GM23248 (cell line): ENCODE data around the gene CC2D2A. TPM values are rescaled to one million over a fixed set of nuclear protein-coding genes. Genes with fewer than 3 reads are reported as not detected.

Source experiments
- DNase-seq: peaks from one replicate; pipeline ENCODE4 v3.0.0-alpha.2; 2015
- H2AFZ ChIP-seq: fragments of 200-600 bp; sonication (generic); 2 replicates; pipeline ENCODE4 v1.6.1; 2016; ENCODE audit warnings: antibody characterized with exemption
- H3F3A ChIP-seq: fragments of 200-600 bp; sonication (generic); 2 replicates; pipeline ENCODE4 v1.6.1; 2016; ENCODE audit warnings: mild to moderate bottlenecking, antibody characterized with exemption, mixed run types; ENCODE audit not compliant: insufficient read depth
- H3K27ac ChIP-seq: fragments of 200-600 bp; sonication (generic); 2 replicates; pipeline ENCODE4 v1.5.1; 2016; ENCODE audit warnings: mild to moderate bottlenecking
- H3K27me3 ChIP-seq: fragments of 200-600 bp; sonication (generic); replicated peaks from 2 replicates; pipeline ENCODE4 v1.6.1; 2016; ENCODE audit warnings: mild to moderate bottlenecking; ENCODE audit not compliant: insufficient read depth
- H3K36me3 ChIP-seq: fragments of 200-600 bp; sonication (generic); 2 replicates; pipeline ENCODE4 v1.6.1; 2016; ENCODE audit warnings: low read depth, mild to moderate bottlenecking
- H3K4me1 ChIP-seq: fragments of 200-600 bp; sonication (generic); 2 replicates; pipeline ENCODE4 v1.6.1; 2016; ENCODE audit warnings: mild to moderate bottlenecking; ENCODE audit not compliant: insufficient read depth
- H3K4me2 ChIP-seq: fragments of 200-600 bp; sonication (generic); one replicate; pipeline ENCODE4 v1.6.1; 2016; ENCODE audit warnings: mild to moderate bottlenecking; ENCODE audit not compliant: unreplicated experiment
- H3K4me3 ChIP-seq: fragments of 200-600 bp; sonication (generic); 2 replicates; pipeline ENCODE4 v1.5.1; 2016; ENCODE audit warnings: mild to moderate bottlenecking
- H3K79me2 ChIP-seq: fragments of 200-600 bp; sonication (generic); 2 replicates; pipeline ENCODE4 v1.6.1; 2016; ENCODE audit warnings: mild to moderate bottlenecking; ENCODE audit not compliant: insufficient read depth
- H3K9ac ChIP-seq: fragments of 200-600 bp; sonication (generic); 2 replicates; pipeline ENCODE4 v1.6.1; 2016; ENCODE audit warnings: mild to moderate bottlenecking
- H3K9me2 ChIP-seq: fragments of 200-600 bp; sonication (generic); 2 replicates; pipeline ENCODE4 v1.6.1; 2016; ENCODE audit warnings: mixed run types, mild to moderate bottlenecking, moderate library complexity; ENCODE audit not compliant: insufficient read depth
- H3K9me3 ChIP-seq: fragments of 200-600 bp; sonication (generic); one replicate; pipeline ENCODE4 v1.6.1; 2017; ENCODE audit warnings: low read depth
- H4K20me1 ChIP-seq: fragments of 200-600 bp; sonication (generic); 2 replicates; pipeline ENCODE4 v1.6.0; 2016; ENCODE audit not compliant: insufficient read depth
- EZH2 ChIP-seq: fragments of 200-600 bp; sonication (generic); IDR thresholded peaks from 2 replicates; pipeline ENCODE4 v1.6.1; 2018; ENCODE audit warnings: antibody characterized with exemption, mild to moderate bottlenecking; ENCODE audit not compliant: insufficient read depth, poor library complexity, severe bottlenecking
- EZH2phosphoT487 ChIP-seq: fragments of 200-600 bp; sonication (generic); IDR thresholded peaks from 2 replicates; pipeline ENCODE4 v1.6.1; 2018; ENCODE audit warnings: antibody characterized with exemption, moderate library complexity, mild to moderate bottlenecking, low read depth; ENCODE audit not compliant: insufficient read depth
- WGBS, 2 experiments: methylation state at CpG; one replicate each; pipeline ENCODE4 v1.1.6; 2015 to 2017; ENCODE audit warnings: low lambda C conversion rate in 2 of 2, low coverage in 1 of 2; ENCODE audit errors: missing lambda C conversion rate in 2 of 2; 5-methylcytosine and 5-hydroxymethylcytosine counted together
- in situ Hi-C: fragments of 300-500 bp; cut with MboI; formaldehyde crosslinking; loops from 2 replicates; pipeline ENCODE4 v1.15.0; 2020
- polyA plus RNA-seq: library from polyadenylated mRNA; unstranded; fragments of >200 nt; fragmentation: Nextera tagmentation; extraction: Ambion mirVana; gene quantifications from 2 replicates; pipeline ENCODE4 v1.2.1, GENCODE V29; 2016
- total RNA-seq: library from RNA; depleted of rRNA; stranded (reverse); fragments of >200 nt; shearing (Covaris generic); gene quantifications from 2 replicates; pipeline ENCODE4 v1.2.3, GENCODE V29; 2014

Gene CC2D2A
- total and polyA plus RNA-seq, 2 experiments from 2014 or later = 10.2 to 11.5 TPM

GRCh38 chr4:15434676-15435075 is 35.0 kb upstream of the CC2D2A start:
- 0 out of 2 replicates have a peak, but pooled peaks cover 2% of the 10 kb centered on the region for H3K9me2 ChIP-seq
- peaks cover 9% of the 10 kb centered on the region; the same call in 1 of the 2 replicates for H3K4me1 ChIP-seq
- peaks cover 7% of the 10 kb centered on the region for H3F3A ChIP-seq
- 73 to 78% methylated on average over 2 of the region's 2 CpGs for WGBS, 2 experiments
- H3K27ac ChIP-seq = no peak overlapping the region
- no peak overlapping the region for H2AFZ ChIP-seq
- H3K9me3 ChIP-seq = no peaks in the 10 kb centered on the region
- no peak overlapping the region for H3K9ac ChIP-seq
- no peak for TF ChIP-seq EZH2phosphoT487
- TF ChIP-seq EZH2 = no peak
- in situ Hi-C loops = no loop called here
- no peaks in the 10 kb centered on the region for H3K36me3 ChIP-seq
- no peaks in the 10 kb centered on the region; the same call in 1 of the 2 replicates for H3K27me3 ChIP-seq
- no peaks in the 10 kb centered on the region for H3K79me2 ChIP-seq
- DNase-seq = no peak
- no peak overlapping the region for H3K4me3 ChIP-seq
- H3K4me2 ChIP-seq = no peak overlapping the region
- no peaks in the 10 kb centered on the region for H4K20me1 ChIP-seq

- H3K27ac ChIP-seq = no peak overlapping the region
- peaks cover 7% of the 10 kb centered on the region for H3F3A ChIP-seq
- in situ Hi-C loops = no loop called here
- no peaks in the 10 kb centered on the region for H3K79me2 ChIP-seq
- no peaks in the 10 kb centered on the region for H3K36me3 ChIP-seq
- WGBS, 2 experiments = 9 to 12% methylated on average over 2 of the region's 2 CpGs
- H3K27me3 ChIP-seq = no peaks in the 10 kb centered on the region
- DNase-seq = peak; percentile 22
- no peak overlapping the region for H3K4me3 ChIP-seq
- 0 out of 2 replicates have a peak, but pooled peaks cover 2% of the 10 kb centered on the region for H3K9me2 ChIP-seq
- H4K20me1 ChIP-seq = no peaks in the 10 kb centered on the region
- H2AFZ ChIP-seq = no peak overlapping the region
- no peak overlapping the region for H3K4me2 ChIP-seq
- TF ChIP-seq EZH2phosphoT487 = no peak
- TF ChIP-seq EZH2 = no peak
- H3K9ac ChIP-seq = no peak overlapping the region
- no peaks in the 10 kb centered on the region for H3K9me3 ChIP-seq
- peaks cover 9% of the 10 kb centered on the region; the same call in 1 of the 2 replicates for H3K4me1 ChIP-seq
Observed at GRCh38 chr4:15436513-15436912, 33.2 kb upstream of the CC2D2A start.

DNA sequence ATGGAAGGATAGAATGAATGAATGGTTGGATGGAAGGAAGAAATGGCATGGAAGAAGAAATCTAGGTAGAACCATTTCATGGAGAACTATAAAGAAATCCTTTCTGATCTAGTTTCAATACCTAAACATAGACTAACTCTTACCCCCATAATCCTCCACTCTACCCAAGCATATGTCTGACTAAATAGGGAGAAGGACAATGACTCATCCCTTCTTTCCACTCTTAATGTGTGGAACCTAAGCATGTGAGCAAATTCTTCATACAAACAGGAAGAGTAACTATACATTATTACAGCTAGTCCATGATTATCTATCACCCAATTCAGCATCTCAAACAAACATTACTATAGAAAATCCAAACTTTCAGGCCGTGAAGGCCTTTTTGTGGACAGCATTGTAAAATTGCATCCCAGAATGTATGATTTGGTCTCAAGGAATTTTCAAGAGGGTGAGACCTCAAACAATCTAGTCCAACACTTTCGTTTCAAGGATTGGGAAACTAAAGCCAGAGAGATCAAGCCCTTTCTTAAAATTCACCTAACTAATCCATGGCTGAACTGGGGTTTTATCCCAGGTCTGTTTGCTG is 30.6 kb upstream of the CC2D2A start:
- no peak overlapping the region for H2AFZ ChIP-seq
- peak; percentile 54 for DNase-seq
- no peak for TF ChIP-seq EZH2
- no peak for TF ChIP-seq EZH2phosphoT487

DNA sequence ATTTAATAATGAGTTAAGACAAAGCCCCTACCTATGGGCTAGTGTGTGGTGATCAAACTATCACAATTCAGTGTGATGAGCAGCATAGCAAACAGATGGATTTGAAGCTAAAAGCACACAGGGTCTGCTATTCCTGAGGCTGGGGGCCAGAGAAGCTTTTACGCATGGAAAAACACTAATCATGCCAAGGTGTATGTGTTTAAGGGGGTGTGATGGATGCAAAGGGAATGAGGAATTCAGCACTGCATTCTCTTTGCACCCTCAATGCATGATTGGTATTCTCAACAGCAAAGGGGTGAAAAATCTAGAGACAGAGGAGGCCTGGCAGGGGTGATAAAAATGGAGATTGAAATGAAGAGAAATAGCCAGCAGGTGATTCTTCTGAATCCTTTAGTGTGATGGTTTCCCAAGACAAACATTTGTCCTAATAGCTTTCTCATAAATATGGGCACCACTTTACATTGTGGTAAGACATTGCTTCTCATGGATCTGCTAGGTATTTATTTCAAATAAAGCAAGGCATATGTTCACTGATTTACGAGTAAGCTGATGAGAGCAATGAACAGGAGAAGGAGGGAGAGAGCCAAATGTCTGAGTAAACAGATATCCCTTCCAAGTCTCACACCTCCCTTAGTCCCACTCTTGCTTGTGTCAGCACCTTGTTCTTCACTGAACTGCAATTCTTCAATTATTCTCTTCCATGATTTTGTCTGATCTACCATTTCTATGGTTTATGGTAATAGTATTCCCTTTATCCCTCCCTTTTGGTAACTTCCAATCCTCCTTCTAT is 26.1 kb upstream of the CC2D2A start:
- Histone ChIP-seq H3K4me1 (peaks cover 9% of the 10 kb centered on the region; the same call in 1 of the 2 replicates), H3K36me3 (no peaks in the 10 kb centered on the region), H4K20me1 (no peaks in the 10 kb centered on the region), H3K9me2 (0 out of 2 replicates have a peak, but pooled peaks cover 2% of the 10 kb centered on the region), H3K9me3 (no peaks in the 10 kb centered on the region), H3K9ac (no peak overlapping the region), H3K4me3 (no peak overlapping the region), H3K79me2 (no peaks in the 10 kb centered on the region), H3F3A (peaks cover 7% of the 10 kb centered on the region), H3K27me3 (no peaks in the 10 kb centered on the region), H2AFZ (no peak overlapping the region), H3K27ac (no peak overlapping the region), H3K4me2 (no peak overlapping the region)
- no peak for DNase-seq
- in situ Hi-C loops = no loop called here
- WGBS, 2 experiments = 68 to 69% methylated on average over 2 of the region's 2 CpGs
- TF ChIP-seq EZH2 (no peak), EZH2phosphoT487 (no peak)

More for the DNA sequence above, 30.6 kb upstream of the CC2D2A start:
- whole genome bisulfite sequencing, 2 experiments = 42 to 61% methylated on average over 2 of the region's 2 CpGs
- in situ Hi-C loops = no loop called here
- Histone ChIP-seq H3K36me3 (no peaks in the 10 kb centered on the region), H3F3A (peaks cover 7% of the 10 kb centered on the region), H3K79me2 (no peaks in the 10 kb centered on the region), H4K20me1 (no peaks in the 10 kb centered on the region), H3K9ac (no peak overlapping the region), H3K4me1 (peaks cover 9% of the 10 kb centered on the region; the same call in 1 of the 2 replicates), H3K9me2 (0 out of 2 replicates have a peak, but pooled peaks cover 2% of the 10 kb centered on the region), H3K4me2 (no peak overlapping the region), H3K27me3 (no peaks in the 10 kb centered on the region), H3K27ac (no peak overlapping the region), H3K4me3 (no peak overlapping the region), H3K9me3 (no peaks in the 10 kb centered on the region)
